ENCODE data around the gene MED28.
"Not testable (repeated sequence)": the region's sequence is repeated elsewhere in the genome, so short reads cannot be mapped to it uniquely, and the experiment has no call there.

The MED28 gene

GRCh38 chr4:17619416-17620105, 5.1 kb downstream of the MED28 start:
- peak; percentile 12 for DNase-seq

- peak; percentile 57 for DNase-seq
Observed at GRCh38 chr4:17623451-17624001, 9.1 kb downstream of the MED28 start.

GRCh38 chr4:17624821-17625220, 10.4 kb downstream of the MED28 start:
- no peak for DNase-seq

GRCh38 chr4:17630228-17630627, 15.8 kb downstream of the MED28 start:
- no peak for DNase-seq

- DNase-seq = no peak
Observed at GRCh38 chr4:17633600-17633999, 19.2 kb downstream of the MED28 start.

GRCh38 chr4:17635056-17635455, 20.6 kb downstream of the MED28 start:
- DNase-seq = no peak

- no peak for DNase-seq
Observed at GRCh38 chr4:17636341-17636695, 21.9 kb downstream of the MED28 start.

- peak; percentile 71 for DNase-seq
Observed at GRCh38 chr4:17636696-17637622, 22.5 kb downstream of the MED28 start.

- DNase-seq = no peak
Observed at GRCh38 chr4:17639136-17639535, 24.7 kb downstream of the MED28 start.

- no peak for DNase-seq
Observed at GRCh38 chr4:17642398-17642783, 27.9 kb downstream of the MED28 start.

GRCh38 chr4:17646693-17647092, 32.3 kb downstream of the MED28 start:
- DNase-seq = no peak

- no peak for DNase-seq
Observed at GRCh38 chr4:17647176-17647806, 32.9 kb downstream of the MED28 start.

- DNase-seq = no peak
Observed at GRCh38 chr4:17647927-17648326, 33.5 kb downstream of the MED28 start.

- DNase-seq = no peak
Observed at GRCh38 chr4:17650406-17650805, 36.0 kb downstream of the MED28 start.

GRCh38 chr4:17654701-17655100, 40.3 kb downstream of the MED28 start:
- DNase-seq = no peak

- DNase-seq = no peak
Observed at GRCh38 chr4:17657090-17657489, 42.6 kb downstream of the MED28 start.

GRCh38 chr4:17657849-17658248, 43.4 kb downstream of the MED28 start:
- no peak for DNase-seq

- not testable (repeated sequence) for DNase-seq
Observed at GRCh38 chr4:17659196-17659595, 44.8 kb downstream of the MED28 start.

- DNase-seq = peak; percentile 40
Observed at GRCh38 chr4:17662694-17663093, 48.3 kb downstream of the MED28 start.

- no peak for DNase-seq
Observed at GRCh38 chr4:17664755-17665154, 50.3 kb downstream of the MED28 start.

GRCh38 chr4:17665346-17665745, 50.9 kb downstream of the MED28 start:
- DNase-seq = no peak

- no peak for DNase-seq
Observed at GRCh38 chr4:17665852-17666251, 51.4 kb downstream of the MED28 start.

- DNase-seq = no peak
Observed at GRCh38 chr4:17667253-17667652, 52.8 kb downstream of the MED28 start.
